Islet of Langerhans (tissue), 1 donor: ENCODE results near the gene RASAL3.
"Not testable (repeated sequence)": the region's sequence is repeated elsewhere in the genome, so short reads cannot be mapped to it uniquely, and the experiment has no call there.

Experiments used
- FAIRE-seq: peaks from one replicate; lab custom pipeline; 2011; peaks lifted over from hg19 to GRCh38; lab: Jason Lieb, UNC

The RASAL3 gene

GRCh38 chr19:15473821-15474220 lies 9.5 kb upstream of the RASAL3 start:
- not testable (repeated sequence) for FAIRE-seq

GRCh38 chr19:15471639-15472101 lies 7.3 kb upstream of the RASAL3 start:
- FAIRE-seq, result no peak

- no peak for FAIRE-seq
Observed at GRCh38 chr19:15469513-15470297, 5.4 kb upstream of the RASAL3 start.

- no peak for FAIRE-seq
Observed at GRCh38 chr19:15468675-15469512, 4.5 kb upstream of the RASAL3 start.

- FAIRE-seq, result no peak
Observed at GRCh38 chr19:15467734-15468214, 3.4 kb upstream of the RASAL3 start.

- no peak for FAIRE-seq
Observed at GRCh38 chr19:15466851-15467733, 2.7 kb upstream of the RASAL3 start.

- no peak for FAIRE-seq
Observed at GRCh38 chr19:15463861-15464371, 428 bp downstream of the RASAL3 start.

- no peak for FAIRE-seq
Observed at GRCh38 chr19:15461694-15462093, 2.6 kb downstream of the RASAL3 start.

- FAIRE-seq, result no peak
Observed at GRCh38 chr19:15457701-15458484, 6.5 kb downstream of the RASAL3 start.

GRCh38 chr19:15456871-15457700 lies 7.3 kb downstream of the RASAL3 start:
- no peak for FAIRE-seq

GRCh38 chr19:15456441-15456840 lies 7.9 kb downstream of the RASAL3 start:
- FAIRE-seq, result no peak

GRCh38 chr19:15455996-15456395 lies 8.3 kb downstream of the RASAL3 start:
- no peak for FAIRE-seq

GRCh38 chr19:15453906-15454860 lies 10.2 kb downstream of the RASAL3 start:
- no peak for FAIRE-seq

GRCh38 chr19:15453091-15453578 lies 11.2 kb downstream of the RASAL3 start:
- no peak for FAIRE-seq

- no peak for FAIRE-seq
Observed at GRCh38 chr19:15452111-15453047, 12.0 kb downstream of the RASAL3 start.

GRCh38 chr19:15450528-15450890 lies 13.8 kb downstream of the RASAL3 start:
- FAIRE-seq, result no peak

- no peak for FAIRE-seq
Observed at GRCh38 chr19:15449620-15450527, 14.5 kb downstream of the RASAL3 start, which contains the start of gene WIZ. Gene WIZ (minus strand): TSS chr19:15449956. CDS start chr19:15448307, 1,649 bp downstream.
